Activated CD4-positive, alpha-beta T cell treated with anti-CD3 and anti-CD28 coated beads, Interleukin-2, amount 50 U/mL, for 16 hours (primary cell): ENCODE measurements around the gene DERL3.
"Not testable (repeated sequence)": the region's sequence is repeated elsewhere in the genome, so short reads cannot be mapped to it uniquely, and the experiment has no call there.

Experiments
- DNase-seq: peaks from one replicate; pipeline ENCODE4 v3.0.0-alpha.2; 2020

DERL3 gene

GRCh38 chr22:23838681-23839468 lies at the start of gene DERL3:
Gene DERL3, minus strand, starts transcription at chr22:23839006. Its CDS starts 19 bp downstream, at chr22:23838987.
- peak; percentile 99 for DNase-seq

DNA sequence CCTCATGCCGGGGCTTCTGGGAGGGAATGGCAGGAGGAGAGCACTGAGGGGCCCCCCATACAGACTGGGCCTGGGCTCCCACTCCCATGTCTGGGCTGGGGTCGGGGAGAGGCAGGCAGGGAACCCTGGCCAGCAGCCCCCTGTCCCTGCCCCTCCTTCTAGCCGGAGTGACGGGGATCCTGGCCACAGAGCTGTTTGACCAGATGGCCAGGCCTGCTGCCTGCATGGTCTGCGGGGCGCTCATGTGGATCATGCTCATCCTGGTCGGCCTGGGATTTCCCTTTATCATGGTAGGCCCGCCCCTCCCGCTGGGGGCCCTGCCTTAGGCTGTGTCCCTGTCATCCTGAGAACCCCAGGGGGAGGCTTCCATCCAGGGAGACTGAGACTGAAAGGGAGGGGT lies 45.3 kb upstream of the DERL3 start:
- DNase-seq, result no peak

GRCh38 chr22:23883658-23884057 lies 44.9 kb upstream of the DERL3 start:
- no peak for DNase-seq

DNA sequence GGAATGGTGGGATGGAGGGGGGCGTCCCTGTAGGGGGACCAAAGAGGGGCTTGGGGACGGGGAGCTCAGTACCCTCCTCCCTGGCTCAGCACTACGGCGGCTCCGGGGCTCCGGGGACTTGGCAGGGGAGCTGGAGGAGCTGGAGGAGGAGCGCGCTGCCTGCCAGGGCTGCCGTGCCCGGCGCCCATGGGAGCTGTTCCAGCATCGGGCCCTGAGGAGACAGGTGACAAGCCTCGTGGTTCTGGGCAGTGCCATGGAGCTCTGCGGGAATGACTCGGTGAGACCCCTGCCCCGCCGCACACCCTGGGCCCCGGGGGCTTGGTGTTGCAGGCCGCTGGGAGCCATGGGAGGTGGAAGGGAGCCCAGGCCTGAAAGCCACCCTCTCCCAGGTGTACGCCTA lies 43.6 kb upstream of the DERL3 start:
- DNase-seq, result no peak

- no peak for DNase-seq
Measured at GRCh38 chr22:23878219-23878618, 39.4 kb upstream of the DERL3 start.

DNA sequence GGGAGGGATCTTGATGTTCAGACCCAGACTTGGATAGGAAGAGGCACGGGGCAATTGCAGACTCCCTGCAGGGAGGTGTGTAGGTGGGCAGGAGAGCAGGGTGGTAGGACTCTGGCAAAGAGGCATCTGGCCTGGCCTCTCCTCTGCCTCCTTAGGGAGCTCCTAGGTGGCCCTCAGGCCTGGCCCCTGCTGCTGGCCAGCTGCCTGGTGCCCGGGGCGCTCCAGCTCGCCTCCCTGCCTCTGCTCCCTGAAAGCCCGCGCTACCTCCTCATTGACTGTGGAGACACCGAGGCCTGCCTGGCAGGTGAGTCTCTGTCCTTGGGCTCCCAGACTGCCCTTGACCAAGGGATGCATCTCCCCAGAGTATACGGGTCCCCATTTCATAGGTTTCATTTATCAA lies 38.8 kb upstream of the DERL3 start:
- no peak for DNase-seq

GRCh38 chr22:23875801-23876200 lies 37.0 kb upstream of the DERL3 start:
- DNase-seq, result no peak

GRCh38 chr22:23874871-23875270 lies 36.1 kb upstream of the DERL3 start:
- DNase-seq, result no peak

- no peak for DNase-seq
Measured at GRCh38 chr22:23868580-23868979, 29.8 kb upstream of the DERL3 start.

GRCh38 chr22:23864499-23865154 lies 25.8 kb upstream of the DERL3 start:
- not testable (repeated sequence) for DNase-seq

GRCh38 chr22:23862103-23862502 lies 23.3 kb upstream of the DERL3 start:
- DNase-seq, result peak; percentile 53

DNA sequence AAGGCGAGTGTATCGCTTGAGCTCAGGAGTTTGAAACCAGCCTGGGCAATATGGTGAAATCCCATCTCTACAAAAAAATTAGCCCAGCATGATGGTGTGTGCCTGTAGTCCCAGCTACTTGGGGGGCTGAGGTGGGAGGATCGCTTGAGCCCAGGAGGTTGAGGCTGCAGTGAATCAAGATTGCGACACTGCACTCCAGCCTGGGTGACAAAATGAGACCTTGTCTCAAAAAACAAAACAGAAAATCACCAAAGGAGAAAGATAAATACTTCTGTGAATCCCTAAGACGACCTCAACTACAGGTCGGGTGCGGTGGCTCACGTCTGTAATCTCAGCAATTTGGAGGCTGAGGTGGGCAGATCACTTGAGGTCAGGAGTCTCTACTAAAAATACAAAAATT lies 21.4 kb upstream of the DERL3 start:
- not testable (repeated sequence) for DNase-seq

- no peak for DNase-seq
Measured at GRCh38 chr22:23859201-23859600, 20.4 kb upstream of the DERL3 start.

DNA sequence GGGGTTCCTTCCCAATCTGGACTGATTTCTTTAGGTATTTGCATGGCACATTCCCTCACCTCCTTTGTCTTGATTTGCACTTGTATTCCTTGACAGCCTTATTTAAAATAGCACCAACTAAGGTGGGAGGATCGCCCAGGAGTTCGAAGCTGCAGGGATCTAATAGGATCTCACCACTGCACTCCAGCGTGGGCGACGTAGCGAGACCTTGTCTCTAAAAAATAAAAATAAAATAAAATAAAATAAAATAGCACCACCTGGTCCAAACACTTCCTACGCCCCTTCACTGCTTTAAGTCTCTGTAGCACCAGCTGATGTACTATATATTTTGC lies 19.6 kb upstream of the DERL3 start:
- DNase-seq, result no peak

DNA sequence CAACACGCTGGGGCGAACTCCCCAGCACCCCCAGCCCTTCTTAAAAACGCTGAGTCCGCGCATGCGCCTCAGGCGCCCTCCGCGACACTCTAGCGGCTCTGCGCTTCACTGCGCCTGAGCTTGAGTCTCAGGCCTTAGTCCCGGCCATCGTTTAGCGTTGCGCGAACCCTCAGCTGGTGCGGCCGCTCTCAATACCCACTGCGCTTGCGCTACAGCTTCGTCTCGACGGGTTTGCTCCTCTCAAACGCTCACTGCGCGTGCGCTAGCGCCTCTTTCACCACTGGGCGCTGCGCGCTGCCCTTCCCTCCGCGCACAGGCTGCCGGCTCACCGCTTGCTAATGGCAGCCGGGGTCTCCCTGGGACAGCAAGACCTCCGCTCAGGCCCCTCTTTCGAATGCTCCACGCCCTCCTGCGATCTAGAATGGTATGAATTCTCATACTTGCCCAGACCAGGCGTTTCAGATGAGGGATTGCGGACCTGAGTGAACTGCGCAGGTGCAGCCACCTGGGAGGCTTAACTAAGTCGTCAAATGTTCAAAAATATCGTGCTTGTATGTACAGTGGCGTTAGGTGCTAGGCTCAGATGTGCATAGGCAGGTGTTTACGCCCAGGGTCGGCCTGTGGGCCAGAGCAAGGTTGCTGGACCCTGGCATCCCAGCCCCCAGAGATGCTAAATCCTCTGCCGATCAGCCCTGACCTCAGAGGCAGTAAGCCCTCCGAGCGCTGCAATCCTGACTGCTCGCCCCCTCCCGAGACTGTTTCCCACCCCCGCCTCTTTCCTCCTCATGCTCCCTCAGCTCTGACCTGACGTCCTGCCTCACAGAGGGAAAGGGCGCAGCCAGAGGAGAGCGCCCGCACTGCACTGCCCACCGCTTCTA lies 19.0 kb upstream of the DERL3 start, which contains the start of gene SLC2A11:
TSS of gene SLC2A11 (plus strand) at position 270 of the 878 bp plus-strand sequence. CDS start at position 395, 125 bp downstream.
- DNase-seq, result peak; percentile 97

DNA sequence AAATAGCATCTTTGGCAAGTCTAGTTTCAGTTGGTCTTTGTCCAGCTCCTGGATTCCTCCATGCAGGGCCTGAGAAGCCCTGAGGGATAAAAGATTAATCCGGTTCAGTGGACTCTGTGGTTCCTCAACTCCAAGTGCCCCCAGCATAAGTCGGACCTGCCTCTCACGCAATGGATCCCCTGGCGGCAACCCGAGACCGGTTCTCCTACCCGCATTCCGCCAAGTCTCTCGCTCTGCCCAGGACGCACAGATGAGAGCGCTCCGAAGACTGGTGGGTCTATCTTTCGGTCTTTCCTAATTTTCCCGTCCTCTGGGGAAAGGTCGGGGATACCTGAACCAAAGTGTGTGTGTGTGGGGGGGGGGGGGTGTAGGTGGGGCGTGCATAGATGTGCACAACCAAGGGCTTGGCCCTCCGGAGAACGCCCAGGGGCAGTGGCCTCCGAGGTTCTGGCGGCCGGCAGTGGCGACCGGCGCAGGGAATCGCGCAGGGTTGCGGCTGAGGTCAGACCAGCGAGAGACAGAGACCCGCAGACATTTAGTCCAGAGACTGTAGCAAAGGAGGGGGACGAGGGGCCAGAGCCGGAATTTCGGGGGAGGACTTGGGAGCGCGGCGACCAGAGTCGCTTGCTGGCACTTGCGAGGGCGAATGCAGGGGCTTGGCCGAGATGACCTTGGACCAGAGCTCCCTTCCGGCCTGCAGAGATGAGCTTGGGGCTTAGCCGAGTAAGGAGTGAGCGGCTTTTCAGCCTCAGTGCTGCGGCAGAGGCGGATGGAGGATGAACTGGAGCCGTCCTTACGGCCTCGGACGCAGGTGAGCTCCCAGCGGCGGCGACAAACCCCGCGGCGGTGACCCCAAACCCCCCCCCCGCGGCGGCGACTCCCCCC lies 18.2 kb upstream of the DERL3 start:
- DNase-seq, result no peak

- no peak for DNase-seq
Measured at GRCh38 chr22:23850136-23850611, 11.4 kb upstream of the DERL3 start.

DNA sequence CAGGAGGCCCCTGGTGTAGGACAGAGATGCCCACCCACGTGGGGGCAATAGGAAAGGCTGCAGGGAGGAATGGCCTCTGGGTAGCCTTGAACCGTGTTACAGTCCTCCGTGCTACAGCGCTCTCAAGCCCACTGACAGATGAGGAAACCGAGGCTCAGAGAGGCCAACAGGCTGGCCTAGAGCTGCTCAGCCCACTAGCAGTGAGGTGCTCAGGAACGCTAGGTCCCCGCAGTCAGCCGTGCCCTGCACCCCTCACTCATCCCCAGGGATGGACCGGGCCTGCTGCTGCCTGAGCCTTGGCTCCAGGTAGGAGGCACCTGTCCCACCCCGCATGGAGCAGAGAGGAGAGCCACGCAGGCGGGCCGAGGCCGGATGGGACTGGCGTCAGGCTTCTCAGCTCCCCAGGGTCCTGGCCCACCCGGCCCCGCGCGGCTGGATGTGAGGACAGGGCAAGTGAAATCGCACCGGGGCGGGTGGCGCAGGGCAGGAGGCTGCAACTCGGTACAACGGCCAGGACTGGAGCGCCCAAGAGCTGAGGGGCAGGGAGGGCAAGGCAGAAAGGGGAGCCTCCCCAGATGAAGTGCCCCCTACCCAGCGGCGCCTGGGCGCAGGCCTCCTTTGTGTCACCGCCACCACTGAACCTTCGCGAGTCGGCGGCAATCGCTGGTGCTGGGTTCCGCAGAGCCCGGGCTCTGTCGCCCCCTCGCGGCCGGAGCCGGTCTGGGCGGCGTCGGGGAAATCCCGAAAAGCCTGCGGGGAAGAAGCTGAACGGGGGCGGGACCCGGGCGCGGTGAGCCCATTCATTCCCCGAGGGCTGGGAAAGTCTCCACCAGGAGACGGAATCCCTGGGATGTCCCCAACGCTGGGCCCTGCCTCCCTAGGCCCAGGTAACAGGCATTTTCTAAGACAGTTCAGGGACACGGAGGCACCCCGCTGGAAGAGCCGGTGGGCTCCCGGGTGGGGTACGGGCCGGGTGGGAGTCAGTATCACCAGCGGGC lies 10.5 kb upstream of the DERL3 start:
- peak; percentile 83 for DNase-seq

GRCh38 chr22:23847991-23848864 lies 9.4 kb upstream of the DERL3 start:
- DNase-seq, result no peak
